ENCODE data around the gene SCN3A. TPM values are rescaled to one million over a fixed set of nuclear protein-coding genes. Genes with fewer than 3 reads are reported as not detected.

SCN3A gene
- total and polyA plus RNA-seq, 2 donors (not counting 3 experiments of a cell fraction or from before 2014, with no cell fraction given) = not detected

GRCh38 chr2:165113414-165113813, 90.4 kb downstream of the SCN3A start:
- no peak overlapping the region for H3K27ac ChIP-seq (ENCODE audit: insufficient read depth, low read depth, low read length)
- no peaks in the 10 kb centered on the region for H3K79me2 ChIP-seq (ENCODE audit: control insufficient read depth, insufficient read depth, low read length)
- no peaks in the 10 kb centered on the region for H3K4me1 ChIP-seq (ENCODE audit: control insufficient read depth, extremely low read depth, insufficient read depth, low read length)
- ChIA-PET POLR2A (no interaction called here), CTCF (no interaction called here)
- dilution Hi-C loops (cut with MboI; ENCODE audit: extremely low pct_ligation_motif_present, low sequenced_read_pairs) = no loop called here
- TF ChIP-seq POLR2AphosphoS5 (IDR thresholded peaks at IDR 0.05; ENCODE audit: insufficient read depth, low read depth, low read length) (no peak), JUN (IDR thresholded peaks at IDR 0.05; ENCODE audit: borderline replicate concordance, insufficient read depth, insufficient read length, low read depth) (no peak), POLR2A (IDR thresholded peaks at IDR 0.05; ENCODE audit: low read depth, low read length) (no peak), CTCF (IDR thresholded peaks at IDR 0.05; ENCODE audit: extremely low read depth in 1 of 2, insufficient read depth in 1 of 2, low read depth in 1 of 2, low read length in 2 of 2) (no peak), MAX (IDR thresholded peaks at IDR 0.05; ENCODE audit: insufficient read depth, insufficient read length) (no peak), FOS (IDR thresholded peaks at IDR 0.05; ENCODE audit: borderline replicate concordance, insufficient read depth, low read length) (no peak), EZH2 (IDR thresholded peaks at IDR 0.05; ENCODE audit: borderline replicate concordance, low read depth, low read length, severe bottlenecking) (no peak), MYC (IDR thresholded peaks at IDR 0.05; ENCODE audit: low read depth, low read length) (no peak), GATA2 (IDR thresholded peaks at IDR 0.05; ENCODE audit: insufficient read depth, insufficient read length, low read depth, low read length) (no peak)
- DNase-seq (ENCODE audit: low read depth, low spot score) = no peak
- BruUV-seq (replicated peaks) = no TSS peak
- no peak overlapping the region for H2AFZ ChIP-seq (ENCODE audit: low read depth, low read length)
- FAIRE-seq = no peak
- no peaks in the 10 kb centered on the region for H3K9me3 ChIP-seq (replicated peaks; ENCODE audit: control insufficient read depth, insufficient read depth, low read length)
- no peaks in the 10 kb centered on the region for H3K27me3 ChIP-seq (ENCODE audit: control insufficient read depth in 2 of 2, insufficient read depth in 2 of 2, low read length in 2 of 2)
- intact Hi-C loops (cut with micrococcal nuclease) = no loop called here
- H3K4me2 ChIP-seq (ENCODE audit: insufficient read depth, low read length) = no peak overlapping the region
- no peak overlapping the region for H3K9ac ChIP-seq (replicated peaks; ENCODE audit: extremely low read depth, insufficient read depth, low read length)
- no peaks in the 10 kb centered on the region for H3K9me1 ChIP-seq (replicated peaks; ENCODE audit: control insufficient read depth, extremely low read depth, insufficient read depth, low read length)
- H4K20me1 ChIP-seq (replicated peaks; ENCODE audit: control insufficient read depth, extremely low read depth, insufficient read depth, low read length) = no peaks in the 10 kb centered on the region
- no peaks in the 10 kb centered on the region for H3K36me3 ChIP-seq (ENCODE audit: control insufficient read depth in 2 of 2, extremely low read depth in 1 of 2, insufficient read depth in 2 of 2, low read length in 2 of 2)
- H3K4me3 ChIP-seq (replicated peaks in 1 of 3; ENCODE audit: insufficient read depth in 1 of 3, low read depth in 1 of 3, low read length in 3 of 3) = no peak overlapping the region
